ENCODE data around the gene MAMDC4. TPM values are rescaled to one million over a fixed set of nuclear protein-coding genes. Genes with fewer than 3 reads are reported as not detected.

The MAMDC4 gene
- polyA plus RNA-seq, 3 donors = 0.07 to 5.2 TPM; not detected in 1

- H3K27ac Mint-ChIP-seq = peak overlapping the region in 4 of 7 donors; percentile 49 to 97 (median 90)
- Histone ChIP-seq H3K9me3 (replicated peaks in 1 of 2; ENCODE audit: control insufficient read depth in 1 of 2, insufficient read depth in 1 of 2, low read length in 2 of 2) (peaks cover 0 to 5% of the 10 kb centered on the region in 2 donors), H4K20me1 (ENCODE audit: insufficient read depth, low read length) (peaks cover 9% of the 10 kb centered on the region), H3K79me2 (ENCODE audit: insufficient read depth, low read length) (no peaks in the 10 kb centered on the region), H3K9ac (ENCODE audit: insufficient read depth, low read length, poor library complexity, severe bottlenecking) (peak overlapping the region; percentile 56), H3K4me1 (ENCODE audit: control insufficient read depth in 1 of 2, insufficient read depth in 2 of 2, low read length in 2 of 2) (peaks cover 22 to 42% of the 10 kb centered on the region in 2 donors), H2AFZ (ENCODE audit: insufficient read depth, low read depth, low read length, poor library complexity, severe bottlenecking) (peak overlapping the region; percentile 68), H3K27ac (ENCODE audit: low read depth in 1 of 2, low read length in 2 of 2) (peak overlapping the region; percentile 31 to 73), H3K4me3 (replicated peaks in 1 of 3; ENCODE audit: low read depth in 2 of 3, low read length in 3 of 3) (peak overlapping the region; percentile 74 to 93 (median 76)), H3K36me3 (replicated peaks in 1 of 2; ENCODE audit: control insufficient read depth in 1 of 2, insufficient read depth in 2 of 2, low read length in 2 of 2) (peaks cover 0 to 5% of the 10 kb centered on the region in 2 donors), H3K4me2 (replicated peaks; ENCODE audit: extremely low read depth, low read length, poor library complexity, severe bottlenecking) (peak overlapping the region; percentile 99), H3K27me3 (ENCODE audit: control insufficient read depth in 2 of 2, insufficient read depth in 2 of 2, low read length in 2 of 2) (peaks cover 12 to 31% of the 10 kb centered on the region in 2 donors)
- peaks cover 0 to 15% (median 10%) of the 10 kb centered on the region in 7 donors for H3K9me3 Mint-ChIP-seq
- TF ChIP-seq CTCF (IDR thresholded peaks at IDR 0.05) = no peak
- peaks cover 29 to 41% (median 30%) of the 10 kb centered on the region in 3 donors for H3K27me3 Mint-ChIP-seq (ENCODE audit: low read depth in 3 of 3)
- peak in 2 of 3 donors; percentile 15 to 28 for DNase-seq
- peaks cover 22% of the 10 kb centered on the region for H3K4me1 Mint-ChIP-seq
- H3K36me3 Mint-ChIP-seq = peaks cover 0 to 9% of the 10 kb centered on the region in 2 donors
- WGBS (ENCODE audit: insufficient coverage) = under 1% methylated on average over 38 of the region's 53 CpGs
- intact Hi-C loops (cut with micrococcal nuclease) = loop anchor here (2.0 to 10.0 kb wide), 5 partner anchors 38 to 104 kb away; partner anchors contain the start of genes TRAF2 (in 2 of the 2), C8G (in 1 of the 2), FBXW5 (in 1 of the 2) and LCN12 (in 1 of the 2)
- peak overlapping the region; percentile 92 to 97 for H3K4me3 Mint-ChIP-seq
Observed at GRCh38 chr9:136848393-136849037, 3.6 kb upstream of the MAMDC4 start.

GRCh38 chr9:136849038-136849959 is 2.8 kb upstream of the MAMDC4 start, which contains the start of gene PHPT1:
Gene PHPT1, plus strand, starts transcription at chr9:136849409. Its CDS starts 22 bp downstream, at chr9:136849431.
- peak within 1 kb of the TSS; percentile 74 to 93 (median 76) for H3K4me3 ChIP-seq (replicated peaks in 1 of 3; ENCODE audit: low read depth in 2 of 3, low read length in 3 of 3)
- no peak for TF ChIP-seq CTCF (IDR thresholded peaks at IDR 0.05)
- peaks cover 0 to 9% of the 10 kb centered on the region in 2 donors for H3K36me3 Mint-ChIP-seq
- WGBS (ENCODE audit: insufficient coverage) = under 1% methylated on average over 57 of the region's 77 CpGs
- H3K27ac ChIP-seq (ENCODE audit: low read depth in 1 of 2, low read length in 2 of 2) = peak within 1 kb of the TSS; percentile 31 to 73
- peak within 1 kb of the TSS; percentile 56 for H3K9ac ChIP-seq (ENCODE audit: insufficient read depth, low read length, poor library complexity, severe bottlenecking)
- intact Hi-C loops (cut with micrococcal nuclease) = loop anchor here (2.0 to 10.0 kb wide), 5 partner anchors 38 to 103 kb away; partner anchors contain the start of genes TRAF2 (in 2 of the 2), C8G (in 1 of the 2), FBXW5 (in 1 of the 2) and LCN12 (in 1 of the 2)
- peak within 1 kb of the TSS; percentile 92 to 97 for H3K4me3 Mint-ChIP-seq
- H3K27ac Mint-ChIP-seq = peak within 1 kb of the TSS; percentile 84 to 97 (median 96)
- H4K20me1 ChIP-seq (ENCODE audit: insufficient read depth, low read length) = peaks cover 9% of the 10 kb centered on the region
- peaks cover 0 to 5% of the 10 kb centered on the region in 2 donors for H3K9me3 ChIP-seq (replicated peaks in 1 of 2; ENCODE audit: control insufficient read depth in 1 of 2, insufficient read depth in 1 of 2, low read length in 2 of 2)
- peaks cover 0 to 5% of the 10 kb centered on the region in 2 donors for H3K36me3 ChIP-seq (replicated peaks in 1 of 2; ENCODE audit: control insufficient read depth in 1 of 2, insufficient read depth in 2 of 2, low read length in 2 of 2)
- peaks cover 20% of the 10 kb centered on the region for H3K4me1 Mint-ChIP-seq
- peaks cover 0 to 13% (median 9%) of the 10 kb centered on the region in 7 donors for H3K9me3 Mint-ChIP-seq
- peak; percentile 98 for DNase-seq
- no peaks in the 10 kb centered on the region for H3K79me2 ChIP-seq (ENCODE audit: insufficient read depth, low read length)
- H3K4me2 ChIP-seq (replicated peaks; ENCODE audit: extremely low read depth, low read length, poor library complexity, severe bottlenecking) = peak within 1 kb of the TSS; percentile 99
- peaks cover 24 to 33% (median 24%) of the 10 kb centered on the region in 3 donors for H3K27me3 Mint-ChIP-seq (ENCODE audit: low read depth in 3 of 3)
- peaks cover 12 to 24% of the 10 kb centered on the region in 2 donors for H3K27me3 ChIP-seq (ENCODE audit: control insufficient read depth in 2 of 2, insufficient read depth in 2 of 2, low read length in 2 of 2)
- H3K4me1 ChIP-seq (ENCODE audit: control insufficient read depth in 1 of 2, insufficient read depth in 2 of 2, low read length in 2 of 2) = peaks cover 21 to 34% of the 10 kb centered on the region in 2 donors
- H2AFZ ChIP-seq (ENCODE audit: insufficient read depth, low read depth, low read length, poor library complexity, severe bottlenecking) = peak within 1 kb of the TSS; percentile 68

Data from CD14-positive monocyte (primary cell).